MCF 10A (cell line): ENCODE data around the gene MAN2B2. TPM values are rescaled to one million over a fixed set of nuclear protein-coding genes. Genes with fewer than 3 reads are reported as not detected.

Source experiments
- BruUV-seq: library from RNA; stranded (reverse); fragments of 400-500 nt; replicated peaks from 2 replicates; lab custom pipeline; 2021; lab: Mats Ljungman, UMichigan
- CTCF ChIA-PET: fragments of 300-600 bp; sonication (Branson Sonifier 250); formaldehyde crosslinking; extraction: SDS; loops from one replicate; lab custom pipeline; 2021; ENCODE audit warnings: antibody characterized with exemption, inconsistent platforms; lab: Yijun Ruan, JAX
- POLR2A ChIA-PET: fragments of 300-600, 350-650 bp; sonication (Branson Sonifier 250); formaldehyde crosslinking; extraction: SDS; loops from one replicate; lab custom pipeline; 2020; ENCODE audit warnings: antibody characterized with exemption, inconsistent platforms; lab: Yijun Ruan, JAX
- DNase-seq: peaks from one replicate; pipeline ENCODE4 v3.0.0-alpha.2; 2018; ENCODE audit not compliant: unreplicated experiment
- H3K27ac Mint-ChIP-seq: one replicate; pipeline ENCODE4 v1.8.0; 2022; ENCODE audit warnings: mild to moderate bottlenecking, low read depth, mixed read lengths; ENCODE audit not compliant: unreplicated experiment
- H3K27me3 Mint-ChIP-seq: one replicate; pipeline ENCODE4 v1.8.0; 2022; ENCODE audit warnings: mixed read lengths; ENCODE audit not compliant: insufficient read depth, unreplicated experiment
- H3K36me3 Mint-ChIP-seq: one replicate; pipeline ENCODE4 v1.8.0; 2022; ENCODE audit warnings: mild to moderate bottlenecking, moderate library complexity, mixed read lengths; ENCODE audit not compliant: insufficient read depth, unreplicated experiment
- H3K4me1 Mint-ChIP-seq: one replicate; pipeline ENCODE4 v1.8.0; 2022; ENCODE audit warnings: mixed read lengths; ENCODE audit not compliant: insufficient read depth, unreplicated experiment
- H3K4me3 Mint-ChIP-seq: one replicate; pipeline ENCODE4 v1.8.0; 2022; ENCODE audit warnings: mild to moderate bottlenecking, moderate library complexity, mixed read lengths; ENCODE audit not compliant: unreplicated experiment
- H3K9me3 Mint-ChIP-seq: one replicate; pipeline ENCODE4 v1.8.0; 2022; ENCODE audit warnings: mixed read lengths; ENCODE audit not compliant: unreplicated experiment
- intact Hi-C: fragments of 100-400 bp; cut with micrococcal nuclease; formaldehyde crosslinking; loops from 2 replicates; pipeline ENCODE4 v1.14.1; 2022
- total RNA-seq: library from RNA; stranded (reverse); gene quantifications from 2 replicates; pipeline ENCODE4 v1.2.3, GENCODE V29; 2022
- TF ChIP-seq, protein P1 (sequence below): fragments of 200-600 bp; IDR thresholded peaks from one replicate; pipeline ENCODE4 v1.8.0; 2022; ENCODE audit warnings: antibody characterized with exemption, mild to moderate bottlenecking; ENCODE audit not compliant: unreplicated experiment

The MAN2B2 gene
- total RNA-seq, 1 experiment from 2014 or later: 12.5 TPM

DNA sequence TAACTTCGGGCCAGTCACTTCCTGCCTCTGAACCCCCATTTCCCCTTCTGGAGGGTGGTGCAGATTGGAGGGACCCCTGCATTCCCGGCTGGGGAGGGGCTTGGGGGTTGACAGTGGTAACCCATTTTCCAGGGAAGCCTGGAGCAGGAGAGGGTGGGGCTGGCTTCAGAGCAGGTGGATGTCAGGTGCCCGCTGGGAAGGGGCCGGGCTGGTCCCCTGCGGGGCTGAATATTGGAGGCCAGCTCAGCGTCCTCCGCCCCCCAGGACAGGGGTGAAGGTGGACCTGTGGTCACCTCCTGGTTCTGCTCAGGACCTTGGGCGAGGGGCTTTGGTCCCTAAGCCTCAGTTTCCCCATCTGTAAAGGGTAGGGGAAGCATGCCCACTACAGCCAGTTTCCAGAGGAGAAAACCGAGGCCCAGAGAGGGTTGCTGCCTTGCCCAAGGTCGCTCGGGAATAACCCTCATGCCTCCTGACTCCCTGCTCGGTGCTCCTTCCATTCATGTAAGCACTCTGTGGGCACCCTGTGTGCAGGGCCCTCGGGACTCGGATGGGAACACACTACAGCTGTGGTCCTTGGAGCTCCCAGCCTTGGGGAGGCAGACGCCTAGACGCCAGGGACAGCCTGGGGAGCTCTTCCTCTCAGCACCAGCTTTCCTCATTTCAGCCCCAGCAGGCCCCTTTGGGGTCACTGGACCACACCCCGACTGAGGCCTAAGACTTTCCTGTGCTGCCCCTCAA lies 683 bp downstream of the MAN2B2 start:
- H3K4me1 Mint-ChIP-seq: no peaks in the 10 kb centered on the region
- ChIA-PET CTCF (interaction anchor here (0.6 to 2.2 kb wide), 2 partner anchors 16 to 29 kb away, joined by 3 to 7 read pairs; no protein-coding TSS in a partner anchor), POLR2A (interaction anchor here (1.1 to 1.8 kb wide), 3 partner anchors 17 to 66 kb away, joined by 4 to 19 read pairs (median 6); partner anchors contain the start of gene MRFAP1)
- H3K9me3 Mint-ChIP-seq: peaks cover 16% of the 10 kb centered on the region
- TSS peak; percentile 30 for BruUV-seq
- H3K36me3 Mint-ChIP-seq: peaks cover 16% of the 10 kb centered on the region
- no peak overlapping the region for H3K27ac Mint-ChIP-seq
- peak overlapping the region; percentile 76 for H3K4me3 Mint-ChIP-seq
- no peaks in the 10 kb centered on the region for H3K27me3 Mint-ChIP-seq
- intact Hi-C loops: loop anchor here (5.0 kb wide), 1 partner anchor 57 kb away; no protein-coding TSS in a partner anchor
- no peak for DNase-seq
- TF ChIP-seq, protein P1, sequence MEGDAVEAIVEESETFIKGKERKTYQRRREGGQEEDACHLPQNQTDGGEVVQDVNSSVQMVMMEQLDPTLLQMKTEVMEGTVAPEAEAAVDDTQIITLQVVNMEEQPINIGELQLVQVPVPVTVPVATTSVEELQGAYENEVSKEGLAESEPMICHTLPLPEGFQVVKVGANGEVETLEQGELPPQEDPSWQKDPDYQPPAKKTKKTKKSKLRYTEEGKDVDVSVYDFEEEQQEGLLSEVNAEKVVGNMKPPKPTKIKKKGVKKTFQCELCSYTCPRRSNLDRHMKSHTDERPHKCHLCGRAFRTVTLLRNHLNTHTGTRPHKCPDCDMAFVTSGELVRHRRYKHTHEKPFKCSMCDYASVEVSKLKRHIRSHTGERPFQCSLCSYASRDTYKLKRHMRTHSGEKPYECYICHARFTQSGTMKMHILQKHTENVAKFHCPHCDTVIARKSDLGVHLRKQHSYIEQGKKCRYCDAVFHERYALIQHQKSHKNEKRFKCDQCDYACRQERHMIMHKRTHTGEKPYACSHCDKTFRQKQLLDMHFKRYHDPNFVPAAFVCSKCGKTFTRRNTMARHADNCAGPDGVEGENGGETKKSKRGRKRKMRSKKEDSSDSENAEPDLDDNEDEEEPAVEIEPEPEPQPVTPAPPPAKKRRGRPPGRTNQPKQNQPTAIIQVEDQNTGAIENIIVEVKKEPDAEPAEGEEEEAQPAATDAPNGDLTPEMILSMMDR: no peak

DNA sequence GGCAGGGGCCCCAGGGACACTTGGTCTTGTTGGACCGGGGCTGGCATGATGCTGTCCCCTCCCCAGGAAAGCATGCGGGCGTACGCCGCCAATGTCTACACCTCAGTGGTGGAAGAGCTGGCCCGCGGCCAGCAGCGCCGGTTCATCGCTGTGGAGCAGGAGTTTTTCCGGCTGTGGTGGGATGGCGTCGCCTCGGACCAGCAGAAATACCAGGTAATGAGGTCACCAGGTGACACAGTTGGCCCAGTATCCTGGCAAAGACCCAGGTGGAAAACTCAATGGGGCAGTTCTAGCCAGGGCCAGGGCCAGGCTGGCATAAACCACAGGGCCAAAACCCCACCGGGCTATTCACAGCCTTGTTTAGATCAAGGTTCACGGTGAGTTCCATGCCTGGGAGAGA lies 1.5 kb downstream of the MAN2B2 start:
- H3K27me3 Mint-ChIP-seq: no peaks in the 10 kb centered on the region
- BruUV-seq: no TSS peak
- ChIA-PET POLR2A (no interaction called here), CTCF (interaction anchor here (0.6 to 2.2 kb wide), 2 partner anchors 15 to 30 kb away, joined by 3 to 7 read pairs; no protein-coding TSS in a partner anchor)
- H3K4me1 Mint-ChIP-seq: no peaks in the 10 kb centered on the region
- intact Hi-C loops: loop anchor here (5.0 kb wide), 1 partner anchor 56 kb away; no protein-coding TSS in a partner anchor
- H3K36me3 Mint-ChIP-seq: peaks cover 16% of the 10 kb centered on the region
- DNase-seq: no peak
- peak overlapping the region; percentile 42 for H3K4me3 Mint-ChIP-seq
- TF ChIP-seq, protein P1: no peak
- H3K9me3 Mint-ChIP-seq: peaks cover 11% of the 10 kb centered on the region
- no peak overlapping the region for H3K27ac Mint-ChIP-seq

DNA sequence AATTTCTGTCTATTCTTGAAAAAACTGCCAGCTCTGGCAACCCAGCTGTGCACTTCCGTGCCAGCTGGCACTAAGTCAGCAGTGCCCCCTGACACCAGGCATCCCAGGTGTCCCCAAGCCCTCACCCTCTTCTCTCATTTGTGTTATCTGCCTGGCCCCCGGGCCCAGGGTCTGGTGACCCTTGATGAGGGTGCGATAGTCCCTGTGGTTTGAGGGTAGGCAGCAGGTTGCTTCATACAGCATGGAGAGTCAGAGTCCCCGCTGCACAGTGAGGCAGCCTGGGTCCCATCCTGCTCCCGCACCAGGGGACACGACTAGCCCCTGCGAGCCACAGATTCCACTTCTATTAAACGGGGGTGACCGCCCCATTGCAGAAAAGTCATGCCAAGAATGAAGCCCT lies 1.9 kb downstream of the MAN2B2 start:
- POLR2A ChIA-PET: no interaction called here
- intact Hi-C loops: loop anchor here (5.0 kb wide), 1 partner anchor 55 kb away; no protein-coding TSS in a partner anchor
- CTCF ChIA-PET: interaction anchor here (2.2 kb wide), 1 partner anchor 30 kb away, joined by 7 read pairs; no protein-coding TSS in a partner anchor
- no peak overlapping the region for H3K27ac Mint-ChIP-seq
- no peak for DNase-seq
- H3K4me1 Mint-ChIP-seq: no peaks in the 10 kb centered on the region
- peak overlapping the region; percentile 42 for H3K4me3 Mint-ChIP-seq
- H3K36me3 Mint-ChIP-seq: peaks cover 16% of the 10 kb centered on the region
- no TSS peak for BruUV-seq
- TF ChIP-seq, protein P1: no peak
- peaks cover 10% of the 10 kb centered on the region for H3K9me3 Mint-ChIP-seq
- H3K27me3 Mint-ChIP-seq: no peaks in the 10 kb centered on the region

DNA sequence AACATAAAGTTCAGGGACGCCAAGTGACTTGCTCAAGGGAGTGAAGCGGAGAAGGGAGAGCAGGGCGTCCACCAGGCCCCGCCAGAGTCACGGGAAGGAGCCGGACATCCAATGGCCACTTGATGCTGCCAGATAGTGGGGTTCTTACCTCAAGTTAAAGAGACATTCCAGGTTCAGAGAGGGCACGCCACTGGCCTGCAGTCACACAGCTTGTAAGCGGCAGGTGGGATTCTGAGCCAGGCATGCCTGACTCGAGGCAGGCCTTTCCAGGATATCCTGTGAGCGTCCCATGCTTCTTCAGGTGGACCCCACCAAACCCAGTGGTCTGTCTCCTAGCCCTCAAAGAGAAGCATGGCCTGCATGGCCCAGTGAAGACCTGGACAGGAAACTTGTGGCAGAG lies 2.4 kb downstream of the MAN2B2 start:
- peaks cover 16% of the 10 kb centered on the region for H3K36me3 Mint-ChIP-seq
- H3K4me3 Mint-ChIP-seq: no peak overlapping the region
- no TSS peak for BruUV-seq
- no peak overlapping the region for H3K27ac Mint-ChIP-seq
- no peak for DNase-seq
- intact Hi-C loops: loop anchor here (5.0 kb wide), 1 partner anchor 55 kb away; no protein-coding TSS in a partner anchor
- no peaks in the 10 kb centered on the region for H3K27me3 Mint-ChIP-seq
- TF ChIP-seq, protein P1: no peak
- no peaks in the 10 kb centered on the region for H3K4me1 Mint-ChIP-seq
- CTCF ChIA-PET: no interaction called here
- POLR2A ChIA-PET: no interaction called here
- peaks cover 10% of the 10 kb centered on the region for H3K9me3 Mint-ChIP-seq
